Jurkat, Clone E6-1 (cell line): ENCODE results near the gene BRSK2.
"Not testable (repeated sequence)": the region's sequence is repeated elsewhere in the genome, so short reads cannot be mapped to it uniquely, and the experiment has no call there.

Source experiments
- DNase-seq: peaks from one replicate; pipeline ENCODE4 v3.0.0-alpha.2; 2011; ENCODE audit warnings: low read depth, low spot score
- H3K4me3 ChIP-seq: 2 replicates; pipeline ENCODE4 v1.5.1; 2011; ENCODE audit warnings: mild to moderate bottlenecking, low read length, control low read depth, moderate library complexity

BRSK2 gene

GRCh38 chr11:1353383-1354124, 36.2 kb upstream of the BRSK2 start:
- no peak overlapping the region for H3K4me3 ChIP-seq

GRCh38 chr11:1354125-1354938, 35.4 kb upstream of the BRSK2 start:
- no peak for DNase-seq
- H3K4me3 ChIP-seq: no peak overlapping the region

More at GRCh38 chr11:1353383-1354124, 36.2 kb upstream of the BRSK2 start:
- no peak for DNase-seq

DNA sequence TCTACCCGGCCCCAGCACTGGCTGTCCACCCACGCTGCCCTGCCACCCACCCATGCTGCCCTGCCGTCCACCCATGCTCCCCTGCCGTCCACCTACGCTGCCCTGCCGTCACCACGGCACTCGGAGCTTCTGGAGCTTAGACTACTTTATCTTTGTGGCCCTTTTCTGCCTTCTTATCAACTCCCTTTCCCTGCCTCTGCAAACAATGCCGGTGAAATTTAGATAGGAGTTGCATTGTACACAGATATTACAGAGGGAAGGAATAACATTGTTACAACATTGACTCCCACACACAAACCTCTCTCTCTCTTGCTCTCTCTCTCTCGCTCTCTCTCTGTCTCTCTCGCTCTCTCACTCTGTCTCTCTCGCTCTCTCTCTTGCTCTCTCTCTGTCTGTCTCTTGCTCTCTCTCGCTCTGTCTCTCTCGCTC, 33.7 kb upstream of the BRSK2 start:
- no peak overlapping the region for H3K4me3 ChIP-seq
- DNase-seq: no peak

GRCh38 chr11:1356478-1356960, 33.2 kb upstream of the BRSK2 start:
- DNase-seq: no peak
- no peak overlapping the region for H3K4me3 ChIP-seq

- no peak overlapping the region for H3K4me3 ChIP-seq
- no peak for DNase-seq
Observed at GRCh38 chr11:1358286-1358685, 31.4 kb upstream of the BRSK2 start.

GRCh38 chr11:1358931-1359330, 30.8 kb upstream of the BRSK2 start:
- not testable (repeated sequence) for H3K4me3 ChIP-seq, DNase-seq

DNA sequence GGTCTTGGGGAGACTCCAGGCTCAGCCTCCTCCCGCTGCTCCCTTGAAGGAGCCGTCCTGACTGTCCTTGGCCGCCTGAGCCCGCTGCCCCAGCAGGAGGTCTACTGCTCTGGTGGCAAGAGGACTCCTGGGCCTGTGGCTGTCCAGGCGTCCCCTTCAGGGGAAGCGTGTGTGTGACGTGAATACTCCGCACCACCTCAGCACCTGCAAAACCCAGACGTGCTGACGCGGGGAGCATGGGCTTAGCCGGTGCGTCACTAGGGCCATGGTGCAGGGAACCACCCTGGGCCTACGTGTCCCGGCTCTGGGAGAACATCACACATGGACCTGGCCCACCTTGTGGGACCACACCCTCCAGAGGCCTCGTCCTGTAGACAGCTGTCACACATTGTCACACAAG, 30.2 kb upstream of the BRSK2 start:
- H3K4me3 ChIP-seq: no peak overlapping the region
- DNase-seq: no peak

- no peak for DNase-seq
- no peak overlapping the region for H3K4me3 ChIP-seq
Observed at GRCh38 chr11:1360181-1360834, 29.4 kb upstream of the BRSK2 start.

DNA sequence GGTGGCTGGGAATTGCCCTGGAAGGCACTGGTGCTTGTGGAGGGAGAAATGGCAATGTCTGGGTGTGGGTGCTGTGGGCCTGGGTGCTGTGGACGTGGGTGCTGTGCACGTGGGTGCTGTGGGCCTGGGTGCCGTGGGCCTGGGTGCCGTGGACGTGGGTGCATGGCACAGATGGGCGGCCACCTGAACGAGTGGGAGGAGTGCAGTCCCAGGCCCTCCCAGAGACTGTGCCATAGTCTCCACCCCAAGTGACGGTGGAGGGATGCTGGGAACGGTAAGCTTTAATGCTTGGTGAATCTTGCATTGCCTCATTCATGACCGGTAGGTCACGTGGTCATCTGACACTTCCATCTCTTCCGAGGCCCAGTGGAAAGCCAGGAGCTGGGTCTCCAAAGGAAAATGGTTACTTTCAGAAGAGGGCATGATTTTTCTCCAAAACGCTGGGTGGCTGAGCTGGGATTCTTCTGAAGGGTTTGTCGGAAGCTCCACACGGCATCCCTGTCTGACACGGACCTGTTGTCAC, 28.8 kb upstream of the BRSK2 start:
- no peak for DNase-seq
- no peak overlapping the region for H3K4me3 ChIP-seq

DNA sequence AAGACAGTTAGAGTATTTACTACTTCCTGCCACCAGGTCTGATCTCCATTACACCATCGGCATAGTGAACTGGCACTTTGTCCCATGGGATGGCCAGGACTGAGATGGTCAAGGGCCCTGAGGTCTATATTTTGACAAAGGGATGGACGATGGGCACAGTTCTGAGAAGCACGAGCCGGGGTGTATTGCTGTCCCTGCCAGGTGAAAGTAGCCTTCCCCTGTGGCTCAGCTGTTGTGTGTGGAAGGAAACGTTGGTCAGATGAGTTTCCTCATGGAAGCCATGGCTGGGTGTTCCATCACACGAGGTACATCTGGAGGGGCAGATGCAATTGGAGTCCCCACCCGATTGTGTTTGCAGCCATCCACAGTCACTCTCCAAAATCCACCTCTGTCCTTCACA, 27.9 kb upstream of the BRSK2 start:
- DNase-seq: no peak
- no peak overlapping the region for H3K4me3 ChIP-seq

GRCh38 chr11:1367721-1368120, 22.0 kb upstream of the BRSK2 start:
- DNase-seq: no peak
- no peak overlapping the region for H3K4me3 ChIP-seq

DNA sequence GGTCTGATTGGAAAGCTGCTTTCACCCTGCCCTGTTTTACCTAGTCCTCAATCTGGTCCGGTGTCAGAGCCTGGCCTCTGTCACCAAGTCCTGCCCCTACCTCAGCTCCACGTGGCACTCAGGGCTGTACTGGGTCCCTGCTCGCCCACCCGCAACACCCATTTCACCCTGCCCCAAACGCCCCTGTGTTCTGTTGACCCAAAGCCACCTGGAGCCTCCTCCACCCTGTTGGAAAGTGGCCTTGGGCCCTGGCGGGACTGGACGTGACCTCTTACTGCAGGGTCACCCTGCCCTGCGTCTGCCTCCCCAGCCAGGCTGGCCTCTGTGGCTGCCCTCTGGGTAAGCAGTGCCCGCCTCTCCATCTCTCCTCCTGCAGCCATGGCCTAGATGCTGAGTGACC, 21.5 kb upstream of the BRSK2 start:
- no peak overlapping the region for H3K4me3 ChIP-seq
- DNase-seq: no peak

DNA sequence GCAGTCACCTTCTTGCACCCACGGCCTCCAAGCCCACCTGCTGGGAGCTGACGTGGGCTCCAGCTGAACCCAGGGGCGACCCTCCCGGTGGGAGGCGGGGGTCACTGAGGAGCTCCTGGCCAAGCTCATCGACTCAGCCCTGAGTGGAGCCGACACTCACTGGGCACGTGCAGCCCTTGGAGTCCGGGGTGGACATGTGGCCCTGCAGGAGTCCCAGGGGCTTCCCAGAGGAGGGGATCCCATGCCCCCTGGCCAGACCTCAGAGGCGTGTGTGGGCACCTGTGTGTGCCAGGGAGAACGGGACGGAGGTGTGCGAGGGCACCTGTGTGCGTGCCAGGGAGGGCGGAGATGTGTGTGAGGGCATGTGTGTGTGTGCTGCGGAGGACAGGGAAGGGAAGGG, 20.8 kb upstream of the BRSK2 start:
- no peak for DNase-seq
- H3K4me3 ChIP-seq: no peak overlapping the region

- no peak overlapping the region for H3K4me3 ChIP-seq
- DNase-seq: no peak
Observed at GRCh38 chr11:1369371-1370005, 20.2 kb upstream of the BRSK2 start.

DNA sequence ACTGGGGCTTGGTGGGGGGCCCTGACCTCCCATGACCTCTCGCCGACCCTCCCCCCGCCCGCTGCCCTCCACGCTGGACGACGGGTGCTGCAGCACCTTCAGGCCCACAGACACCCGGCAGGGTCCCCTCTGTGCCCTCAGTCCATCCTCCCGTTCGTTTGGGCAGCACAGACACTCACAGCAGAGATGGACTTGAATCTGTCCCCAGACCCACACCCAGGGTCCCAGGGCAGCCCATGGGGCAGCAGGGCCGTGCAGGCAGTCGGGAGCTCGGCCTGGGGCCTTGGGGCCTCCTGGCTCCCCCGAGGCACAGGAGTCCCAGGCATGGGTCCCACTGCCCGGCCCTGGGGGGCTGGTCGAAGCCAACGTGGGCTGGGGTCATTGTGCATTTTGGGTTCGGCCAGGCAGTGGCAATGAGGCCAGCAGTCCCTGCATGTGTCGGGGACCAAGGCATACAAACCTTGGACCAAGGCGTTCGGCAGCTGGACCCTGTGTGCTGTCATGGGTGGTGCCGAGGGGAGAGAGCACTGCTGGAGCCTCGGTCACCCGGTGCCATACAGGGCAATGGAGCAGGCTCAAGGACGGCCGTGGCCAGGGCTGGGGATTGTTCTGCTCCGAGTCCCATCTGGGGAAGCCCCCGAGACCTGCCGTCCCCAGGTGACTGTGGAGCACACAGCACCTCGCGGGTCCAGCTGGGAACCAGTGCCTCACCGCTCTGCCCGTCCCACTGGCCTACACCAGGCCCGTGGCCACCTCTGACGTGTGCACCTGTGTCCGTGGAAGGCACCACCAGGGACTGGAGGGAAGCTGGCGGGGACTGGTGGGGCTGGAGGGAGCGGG, 19.3 kb upstream of the BRSK2 start:
- DNase-seq: no peak
- no peak overlapping the region for H3K4me3 ChIP-seq

GRCh38 chr11:1371026-1371325, 18.8 kb upstream of the BRSK2 start:
- H3K4me3 ChIP-seq: no peak overlapping the region
- DNase-seq: no peak

DNA sequence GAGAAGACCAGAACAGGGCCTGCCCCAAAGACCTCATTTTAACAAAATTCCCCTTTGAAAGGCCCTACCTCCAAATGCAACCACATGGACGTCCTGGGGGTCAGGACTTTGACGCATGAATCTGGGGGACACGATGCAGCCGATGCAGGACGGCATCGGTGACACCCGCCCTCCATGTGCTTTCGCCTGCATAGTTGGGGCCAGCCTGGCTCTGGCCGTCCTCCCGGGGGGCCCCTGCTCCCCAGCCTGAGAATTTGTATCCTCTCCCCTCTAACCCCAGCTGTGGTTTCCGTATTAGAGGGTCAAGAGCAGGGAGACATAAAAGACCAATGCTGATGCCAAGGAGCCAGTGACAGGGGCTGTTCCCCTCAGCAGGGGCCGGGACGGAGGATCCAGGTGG, 18.4 kb upstream of the BRSK2 start:
- DNase-seq: no peak
- H3K4me3 ChIP-seq: no peak overlapping the region

GRCh38 chr11:1371836-1372465, 17.8 kb upstream of the BRSK2 start:
- no peak for DNase-seq
- no peak overlapping the region for H3K4me3 ChIP-seq
